SK-N-SH (cell line): ENCODE results near the gene MOSPD2.

ENCODE experiments used
- EP300 ChIP-seq, 2 experiments: IDR thresholded peaks; 2 replicates each; pipeline versions ENCODE4 v1.4.0 to v1.6.1; 2012; ENCODE audit warnings: borderline replicate concordance in 1 of 2, low read depth in 1 of 2, low read length in 1 of 2
- EZH2phosphoT487 ChIP-seq: fragments of 200-600 bp; sonication (generic); IDR thresholded peaks from 2 replicates; pipeline ENCODE4 v1.6.1; 2017; ENCODE audit warnings: low read depth, mixed run types, mild to moderate bottlenecking, antibody characterized with exemption, moderate library complexity, borderline replicate concordance
- GATA2 ChIP-seq: sonication (generic); formaldehyde crosslinking; IDR thresholded peaks from 2 replicates; pipeline ENCODE4 v1.5.0; 2020; ENCODE audit warnings: mild to moderate bottlenecking, missing genetic modification reagents
- TAF1 ChIP-seq: IDR thresholded peaks from 2 replicates; pipeline ENCODE4 v1.6.1; 2012; ENCODE audit warnings: low read depth, mild to moderate bottlenecking, low read length, moderate library complexity, borderline replicate concordance
- TF ChIP-seq, protein P1 (sequence below): IDR thresholded peaks from 2 replicates; pipeline ENCODE4 v1.6.1; 2012; ENCODE audit warnings: mild to moderate bottlenecking, low read depth, low read length, moderate library complexity
- TF ChIP-seq, protein P2 (sequence below): fragments of 200-600 bp; sonication (generic); IDR thresholded peaks from 2 replicates; pipeline ENCODE4 v1.6.1; 2017; ENCODE audit warnings: antibody characterized with exemption, mild to moderate bottlenecking, moderate library complexity
- TF ChIP-seq, protein P3 (sequence below): IDR thresholded peaks from 2 replicates; pipeline ENCODE4 v1.4.0; 2012; ENCODE audit warnings: low read depth
- TF ChIP-seq, protein P4 (sequence below): fragments of 150-350 bp; IDR thresholded peaks from 2 replicates; pipeline ENCODE4 v1.6.1; 2017; ENCODE audit warnings: antibody characterized with exemption, low read length, low read depth, borderline replicate concordance

DNA sequence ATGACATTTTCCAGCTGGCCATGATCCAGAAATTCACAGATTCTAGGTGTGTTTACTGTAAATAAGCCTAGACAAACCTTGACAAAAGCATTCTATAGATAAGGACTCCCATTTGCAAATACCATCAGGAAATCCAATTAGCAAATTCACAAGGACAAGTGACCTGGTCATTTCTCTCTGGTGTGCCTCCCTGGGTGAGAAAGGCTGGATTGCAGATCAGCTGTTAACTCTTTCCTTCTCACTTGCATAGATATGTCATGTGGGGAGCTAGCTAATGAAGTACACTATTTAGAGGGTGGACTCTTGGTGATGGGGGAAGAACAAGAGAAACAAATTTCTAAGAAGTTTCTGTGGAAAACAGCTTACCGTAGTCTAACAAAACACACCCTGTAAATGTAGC lies 58.9 kb downstream of the MOSPD2 start:
- TF ChIP-seq EZH2phosphoT487, result no peak
- no peak for TF ChIP-seq GATA2
- TF ChIP-seq, protein P1, sequence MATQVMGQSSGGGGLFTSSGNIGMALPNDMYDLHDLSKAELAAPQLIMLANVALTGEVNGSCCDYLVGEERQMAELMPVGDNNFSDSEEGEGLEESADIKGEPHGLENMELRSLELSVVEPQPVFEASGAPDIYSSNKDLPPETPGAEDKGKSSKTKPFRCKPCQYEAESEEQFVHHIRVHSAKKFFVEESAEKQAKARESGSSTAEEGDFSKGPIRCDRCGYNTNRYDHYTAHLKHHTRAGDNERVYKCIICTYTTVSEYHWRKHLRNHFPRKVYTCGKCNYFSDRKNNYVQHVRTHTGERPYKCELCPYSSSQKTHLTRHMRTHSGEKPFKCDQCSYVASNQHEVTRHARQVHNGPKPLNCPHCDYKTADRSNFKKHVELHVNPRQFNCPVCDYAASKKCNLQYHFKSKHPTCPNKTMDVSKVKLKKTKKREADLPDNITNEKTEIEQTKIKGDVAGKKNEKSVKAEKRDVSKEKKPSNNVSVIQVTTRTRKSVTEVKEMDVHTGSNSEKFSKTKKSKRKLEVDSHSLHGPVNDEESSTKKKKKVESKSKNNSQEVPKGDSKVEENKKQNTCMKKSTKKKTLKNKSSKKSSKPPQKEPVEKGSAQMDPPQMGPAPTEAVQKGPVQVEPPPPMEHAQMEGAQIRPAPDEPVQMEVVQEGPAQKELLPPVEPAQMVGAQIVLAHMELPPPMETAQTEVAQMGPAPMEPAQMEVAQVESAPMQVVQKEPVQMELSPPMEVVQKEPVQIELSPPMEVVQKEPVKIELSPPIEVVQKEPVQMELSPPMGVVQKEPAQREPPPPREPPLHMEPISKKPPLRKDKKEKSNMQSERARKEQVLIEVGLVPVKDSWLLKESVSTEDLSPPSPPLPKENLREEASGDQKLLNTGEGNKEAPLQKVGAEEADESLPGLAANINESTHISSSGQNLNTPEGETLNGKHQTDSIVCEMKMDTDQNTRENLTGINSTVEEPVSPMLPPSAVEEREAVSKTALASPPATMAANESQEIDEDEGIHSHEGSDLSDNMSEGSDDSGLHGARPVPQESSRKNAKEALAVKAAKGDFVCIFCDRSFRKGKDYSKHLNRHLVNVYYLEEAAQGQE, result no peak
- TF ChIP-seq TAF1, result no peak
- TF ChIP-seq, protein P2, sequence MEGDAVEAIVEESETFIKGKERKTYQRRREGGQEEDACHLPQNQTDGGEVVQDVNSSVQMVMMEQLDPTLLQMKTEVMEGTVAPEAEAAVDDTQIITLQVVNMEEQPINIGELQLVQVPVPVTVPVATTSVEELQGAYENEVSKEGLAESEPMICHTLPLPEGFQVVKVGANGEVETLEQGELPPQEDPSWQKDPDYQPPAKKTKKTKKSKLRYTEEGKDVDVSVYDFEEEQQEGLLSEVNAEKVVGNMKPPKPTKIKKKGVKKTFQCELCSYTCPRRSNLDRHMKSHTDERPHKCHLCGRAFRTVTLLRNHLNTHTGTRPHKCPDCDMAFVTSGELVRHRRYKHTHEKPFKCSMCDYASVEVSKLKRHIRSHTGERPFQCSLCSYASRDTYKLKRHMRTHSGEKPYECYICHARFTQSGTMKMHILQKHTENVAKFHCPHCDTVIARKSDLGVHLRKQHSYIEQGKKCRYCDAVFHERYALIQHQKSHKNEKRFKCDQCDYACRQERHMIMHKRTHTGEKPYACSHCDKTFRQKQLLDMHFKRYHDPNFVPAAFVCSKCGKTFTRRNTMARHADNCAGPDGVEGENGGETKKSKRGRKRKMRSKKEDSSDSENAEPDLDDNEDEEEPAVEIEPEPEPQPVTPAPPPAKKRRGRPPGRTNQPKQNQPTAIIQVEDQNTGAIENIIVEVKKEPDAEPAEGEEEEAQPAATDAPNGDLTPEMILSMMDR, result no peak
- TF ChIP-seq, protein P3, sequence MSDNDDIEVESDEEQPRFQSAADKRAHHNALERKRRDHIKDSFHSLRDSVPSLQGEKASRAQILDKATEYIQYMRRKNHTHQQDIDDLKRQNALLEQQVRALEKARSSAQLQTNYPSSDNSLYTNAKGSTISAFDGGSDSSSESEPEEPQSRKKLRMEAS, result no peak
- no peak for TF ChIP-seq EP300 (IDR thresholded peaks at IDR 0.05; ENCODE audit: borderline replicate concordance in 1 of 2, low read depth in 1 of 2, low read length in 1 of 2)
- TF ChIP-seq, protein P4, sequence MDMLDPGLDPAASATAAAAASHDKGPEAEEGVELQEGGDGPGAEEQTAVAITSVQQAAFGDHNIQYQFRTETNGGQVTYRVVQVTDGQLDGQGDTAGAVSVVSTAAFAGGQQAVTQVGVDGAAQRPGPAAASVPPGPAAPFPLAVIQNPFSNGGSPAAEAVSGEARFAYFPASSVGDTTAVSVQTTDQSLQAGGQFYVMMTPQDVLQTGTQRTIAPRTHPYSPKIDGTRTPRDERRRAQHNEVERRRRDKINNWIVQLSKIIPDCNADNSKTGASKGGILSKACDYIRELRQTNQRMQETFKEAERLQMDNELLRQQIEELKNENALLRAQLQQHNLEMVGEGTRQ, result no peak
